Activated T-cell treated with anti-CD3 and anti-CD28 coated beads for 1 hour (primary cell): ENCODE results near the gene ANP32E.
"Not testable (repeated sequence)": the region's sequence is repeated elsewhere in the genome, so short reads cannot be mapped to it uniquely, and the experiment has no call there.

Source experiments
- DNase-seq: peaks from one replicate; pipeline ENCODE4 v3.0.0-alpha.2; 2020; ENCODE audit warnings: low read depth

Gene ANP32E

GRCh38 chr1:150213170-150214098 lies 22.5 kb downstream of the ANP32E start:
- peak; percentile 80 for DNase-seq

- no peak for DNase-seq
These were observed 23.8 kb downstream of the ANP32E start for GRCh38 chr1:150212070-150212469.

- no peak for DNase-seq
These were observed 25.2 kb downstream of the ANP32E start for GRCh38 chr1:150210706-150211105.

GRCh38 chr1:150210091-150210490 lies 25.8 kb downstream of the ANP32E start:
- no peak for DNase-seq

GRCh38 chr1:150208460-150208859 lies 27.5 kb downstream of the ANP32E start:
- not testable (repeated sequence) for DNase-seq

GRCh38 chr1:150207281-150207971 lies 28.5 kb downstream of the ANP32E start:
- DNase-seq: no peak

- no peak for DNase-seq
These were observed 39.5 kb downstream of the ANP32E start for GRCh38 chr1:150196417-150196816.

GRCh38 chr1:150194381-150195031 lies 41.4 kb downstream of the ANP32E start:
- no peak for DNase-seq

- DNase-seq: no peak
These were observed 43.9 kb downstream of the ANP32E start for GRCh38 chr1:150192012-150192411.

- no peak for DNase-seq
These were observed 48.4 kb downstream of the ANP32E start for GRCh38 chr1:150187560-150187931.

- no peak for DNase-seq
These were observed 48.9 kb downstream of the ANP32E start for GRCh38 chr1:150186789-150187559.

GRCh38 chr1:150186438-150186788 lies 49.5 kb downstream of the ANP32E start:
- DNase-seq: not testable (repeated sequence)

GRCh38 chr1:150185481-150185880 lies 50.4 kb downstream of the ANP32E start:
- DNase-seq: no peak

GRCh38 chr1:150183061-150183460 lies 52.9 kb downstream of the ANP32E start:
- DNase-seq: no peak

- no peak for DNase-seq
These were observed 53.7 kb downstream of the ANP32E start for GRCh38 chr1:150182247-150182646.

GRCh38 chr1:150180474-150180873 lies 55.4 kb downstream of the ANP32E start:
- DNase-seq: no peak

- no peak for DNase-seq
These were observed 56.0 kb downstream of the ANP32E start for GRCh38 chr1:150179867-150180266.

GRCh38 chr1:150178548-150178947 lies 57.4 kb downstream of the ANP32E start:
- no peak for DNase-seq

GRCh38 chr1:150176593-150176992 lies 59.3 kb downstream of the ANP32E start:
- DNase-seq: no peak

- DNase-seq: no peak
These were observed 62.7 kb downstream of the ANP32E start for GRCh38 chr1:150173141-150173585.

GRCh38 chr1:150171801-150172200 lies 64.1 kb downstream of the ANP32E start:
- DNase-seq: no peak
